Upper lobe of left lung (tissue), 4 donors: ENCODE data around the gene INAFM1.

ENCODE experiments used
- CTCF ChIP-seq, 6 experiments: fragments of 450-650 bp in 4 of 6; fragments of 200-600 bp in 2 of 6; sonication (generic) in 2 of 6; IDR thresholded peaks; one replicate each; pipeline ENCODE4 v1.5.1; 2016 to 2019; ENCODE audit warnings: antibody characterized with exemption in 6 of 6
- EP300 ChIP-seq, 4 donors: sonication (generic); formaldehyde crosslinking; IDR thresholded peaks; one replicate each; pipeline ENCODE4 v1.5.1; 2017; ENCODE audit warnings: antibody characterized with exemption in 4 of 4, control low read depth in 2 of 4

DNA sequence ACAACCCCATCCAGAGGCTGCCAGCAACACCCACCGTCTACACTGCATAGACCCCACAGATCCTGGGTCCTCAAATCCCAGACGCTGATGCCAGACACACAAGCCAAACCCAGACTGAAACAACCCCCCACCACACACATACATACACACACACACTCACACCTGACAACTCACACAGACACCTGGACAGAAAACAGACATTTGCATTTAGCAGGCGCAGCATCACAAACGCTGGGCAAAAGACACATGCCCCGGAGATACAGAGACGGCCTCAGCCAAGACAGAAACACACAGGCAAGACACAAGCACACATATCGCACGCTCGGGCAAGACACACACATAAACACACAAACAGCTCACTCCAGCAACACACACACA lies 45.0 kb upstream of the INAFM1 start:
- TF ChIP-seq CTCF (IDR thresholded peaks at IDR 0.05): no peak
- TF ChIP-seq EP300 (IDR thresholded peaks at IDR 0.05): no peak
